MG63 (cell line): ENCODE results near the gene CCDC136. TPM values are rescaled to one million over a fixed set of nuclear protein-coding genes. Genes with fewer than 3 reads are reported as not detected.

ENCODE experiments used
- DNase-seq: peaks from one replicate; pipeline ENCODE4 v3.0.0-alpha.2; 2020
- H3K27me3 ChIP-seq: fragments of 250-450 bp; sonication (Bioruptor Pico); 2 replicates; pipeline ENCODE4 v1.5.1; 2020; ENCODE audit warnings: mild to moderate bottlenecking, moderate library complexity
- H3K36me3 ChIP-seq: fragments of 250-450 bp; sonication (Bioruptor Pico); 2 replicates; pipeline ENCODE4 v1.5.1; 2020; ENCODE audit warnings: mild to moderate bottlenecking, moderate library complexity
- H3K4me3 ChIP-seq: fragments of 250-450 bp; sonication (Bioruptor Pico); 2 replicates; pipeline ENCODE4 v1.5.1; 2020; ENCODE audit warnings: mild to moderate bottlenecking, moderate library complexity
- H3K9me3 ChIP-seq: fragments of 250-450 bp; sonication (Bioruptor Pico); 2 replicates; pipeline ENCODE4 v1.5.1; 2020; ENCODE audit warnings: mild to moderate bottlenecking, moderate library complexity
- total RNA-seq: library from RNA; depleted of rRNA; stranded (reverse); fragments of >200 nt; shearing (Covaris generic); gene quantifications from 2 replicates; pipeline ENCODE4 v1.2.3, GENCODE V29; 2014; ENCODE audit warnings: low replicate concordance

CCDC136 gene
- total RNA-seq, 1 experiment from 2014 or later: 0.53 TPM

DNA sequence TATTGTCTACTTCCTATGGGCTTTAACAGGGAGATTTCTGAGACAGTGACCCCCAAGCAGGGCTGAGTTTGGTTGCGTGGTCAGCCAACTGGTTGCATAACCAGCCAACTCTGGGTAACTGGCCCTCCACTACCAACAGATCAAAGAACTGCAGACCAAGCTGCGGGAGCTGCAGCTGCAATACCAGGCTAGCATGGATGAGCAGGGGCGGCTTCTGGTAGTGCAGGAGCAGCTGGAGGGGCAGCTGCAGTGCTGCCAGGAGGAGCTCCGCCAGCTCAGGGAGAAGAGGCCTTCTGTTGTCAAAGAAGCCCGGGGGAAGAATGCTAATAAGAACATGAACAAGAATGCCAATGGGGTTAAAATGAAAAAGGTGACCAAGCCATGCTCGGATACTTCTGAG, 22.7 kb downstream of the CCDC136 start:
- Histone ChIP-seq H3K27me3 (no peaks in the 10 kb centered on the region), H3K9me3 (no peaks in the 10 kb centered on the region), H3K36me3 (no peaks in the 10 kb centered on the region), H3K4me3 (no peak overlapping the region)
- no peak for DNase-seq

DNA sequence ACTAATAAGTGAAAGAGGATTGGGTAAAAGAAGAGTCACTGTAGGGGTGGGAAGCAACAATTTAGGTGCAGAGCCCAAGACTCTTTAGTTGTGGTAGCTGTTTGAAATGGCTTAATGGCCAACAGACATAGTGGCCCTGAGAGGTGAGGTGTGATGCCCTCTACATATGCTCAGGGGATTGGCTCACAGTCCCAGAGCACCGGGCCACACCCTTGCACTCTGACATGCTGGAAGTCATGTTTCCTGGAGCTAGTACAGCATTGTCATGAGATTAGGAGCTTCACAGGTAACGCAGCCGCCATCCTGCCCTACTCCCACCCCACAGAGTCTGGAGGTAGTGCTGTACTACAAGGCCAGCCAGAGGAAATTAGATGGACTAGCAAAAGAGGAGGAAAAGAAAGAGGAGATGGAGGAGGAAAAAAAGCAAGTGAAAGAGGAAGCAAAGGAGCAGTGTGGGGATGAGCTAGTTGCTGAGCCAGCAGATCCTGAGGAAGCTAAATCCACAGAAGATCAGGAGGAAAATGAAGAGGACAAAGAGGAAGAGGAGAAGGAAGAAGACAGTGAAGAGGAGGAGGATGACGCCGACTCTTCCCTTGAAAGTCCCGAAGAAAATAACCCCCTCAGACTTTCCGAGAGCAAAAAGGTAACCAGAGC, 23.6 kb downstream of the CCDC136 start:
- H3K36me3 ChIP-seq: no peaks in the 10 kb centered on the region
- no peak overlapping the region for H3K4me3 ChIP-seq
- no peak for DNase-seq
- H3K9me3 ChIP-seq: no peaks in the 10 kb centered on the region
- no peaks in the 10 kb centered on the region for H3K27me3 ChIP-seq

DNA sequence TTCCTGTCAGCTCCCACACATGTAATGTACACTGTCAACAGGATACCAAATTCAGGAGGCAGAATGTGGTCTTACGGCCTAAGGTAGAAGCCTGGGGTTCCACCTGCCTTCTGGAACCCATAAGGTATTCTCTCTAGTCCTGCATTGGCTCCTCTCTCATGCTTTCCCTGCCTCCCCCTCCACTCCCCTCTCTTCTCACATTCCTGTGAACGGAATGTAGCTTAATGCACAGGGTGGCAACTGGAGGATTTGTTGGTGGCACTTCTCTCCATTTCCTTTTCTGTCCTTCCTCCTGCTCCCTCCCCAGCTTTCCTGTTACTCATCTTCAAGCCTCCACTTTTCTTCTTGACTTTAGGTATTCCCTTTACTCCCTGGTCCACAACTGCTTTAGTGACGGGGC, 26.9 kb downstream of the CCDC136 start:
- Histone ChIP-seq H3K27me3 (no peaks in the 10 kb centered on the region), H3K9me3 (no peaks in the 10 kb centered on the region), H3K36me3 (no peaks in the 10 kb centered on the region), H3K4me3 (no peak overlapping the region)
- no peak for DNase-seq

DNA sequence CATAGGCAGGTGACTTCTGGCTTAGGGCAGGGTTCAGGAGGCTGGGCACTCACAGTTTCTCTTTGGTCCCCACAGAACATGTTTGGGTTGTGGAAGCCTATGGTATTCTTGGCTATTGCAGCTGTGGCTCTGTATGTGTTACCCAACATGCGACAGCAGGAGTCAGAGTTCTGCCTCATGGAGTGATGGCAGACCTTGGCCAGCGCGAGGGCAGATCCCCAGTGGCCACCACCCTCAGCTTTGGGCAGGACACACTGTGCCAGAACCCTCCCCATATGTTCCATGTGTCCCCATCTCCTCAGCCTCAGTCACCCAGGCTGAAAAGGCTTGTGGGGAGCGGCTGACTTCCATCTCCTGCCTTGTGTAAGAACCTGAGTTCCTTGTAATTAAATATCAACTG, 30.0 kb downstream of the CCDC136 start:
- no peaks in the 10 kb centered on the region for H3K27me3 ChIP-seq
- H3K4me3 ChIP-seq: no peak overlapping the region
- no peaks in the 10 kb centered on the region for H3K36me3 ChIP-seq
- H3K9me3 ChIP-seq: no peaks in the 10 kb centered on the region
- DNase-seq: no peak

DNA sequence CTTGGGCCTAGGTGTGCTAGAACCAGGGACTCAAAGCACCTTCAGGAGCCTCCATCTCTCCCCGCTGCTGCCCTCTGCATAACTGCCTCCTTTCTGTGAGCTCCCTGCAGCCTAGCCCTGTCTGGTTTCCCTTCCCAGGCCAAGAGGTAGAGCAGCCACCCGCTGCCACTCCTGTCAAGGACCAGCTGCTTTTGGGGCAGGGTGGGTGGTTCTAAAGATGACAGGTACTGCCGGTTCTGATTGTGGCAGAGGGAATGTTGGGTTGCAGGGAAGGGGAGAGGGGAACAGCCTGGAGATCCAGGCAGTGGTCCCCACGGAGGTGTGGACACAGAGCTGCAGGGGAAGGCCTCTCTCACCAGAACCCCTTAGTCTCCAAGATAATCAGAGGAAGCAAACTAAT, 34.7 kb downstream of the CCDC136 start:
- no peaks in the 10 kb centered on the region for H3K27me3 ChIP-seq
- peaks cover 3% of the 10 kb centered on the region; the same call in 1 of the 2 replicates for H3K36me3 ChIP-seq
- no peak for DNase-seq

DNA sequence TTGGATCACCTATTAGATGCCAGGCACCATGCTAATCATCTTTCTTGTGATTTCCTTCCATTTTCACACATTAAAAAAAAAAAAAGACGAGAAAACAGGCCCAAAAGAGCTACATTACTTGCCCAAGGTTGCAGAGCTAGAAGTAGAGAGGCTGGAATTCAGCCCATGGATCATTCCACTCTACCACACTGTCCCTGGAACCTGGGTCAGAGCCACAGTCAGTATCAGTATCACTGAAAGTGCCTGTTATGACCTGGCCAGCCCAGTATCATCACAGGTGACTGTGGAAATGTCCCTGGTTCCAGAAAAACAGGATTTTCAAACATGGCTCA, 35.1 kb downstream of the CCDC136 start:
- DNase-seq: no peak
- Histone ChIP-seq H3K9me3 (no peaks in the 10 kb centered on the region), H3K27me3 (no peaks in the 10 kb centered on the region), H3K36me3 (peaks cover 3% of the 10 kb centered on the region; the same call in 1 of the 2 replicates), H3K4me3 (no peak overlapping the region)

More for the DNA sequence above, 34.7 kb downstream of the CCDC136 start:
- H3K4me3 ChIP-seq: no peak overlapping the region
- no peaks in the 10 kb centered on the region for H3K9me3 ChIP-seq

DNA sequence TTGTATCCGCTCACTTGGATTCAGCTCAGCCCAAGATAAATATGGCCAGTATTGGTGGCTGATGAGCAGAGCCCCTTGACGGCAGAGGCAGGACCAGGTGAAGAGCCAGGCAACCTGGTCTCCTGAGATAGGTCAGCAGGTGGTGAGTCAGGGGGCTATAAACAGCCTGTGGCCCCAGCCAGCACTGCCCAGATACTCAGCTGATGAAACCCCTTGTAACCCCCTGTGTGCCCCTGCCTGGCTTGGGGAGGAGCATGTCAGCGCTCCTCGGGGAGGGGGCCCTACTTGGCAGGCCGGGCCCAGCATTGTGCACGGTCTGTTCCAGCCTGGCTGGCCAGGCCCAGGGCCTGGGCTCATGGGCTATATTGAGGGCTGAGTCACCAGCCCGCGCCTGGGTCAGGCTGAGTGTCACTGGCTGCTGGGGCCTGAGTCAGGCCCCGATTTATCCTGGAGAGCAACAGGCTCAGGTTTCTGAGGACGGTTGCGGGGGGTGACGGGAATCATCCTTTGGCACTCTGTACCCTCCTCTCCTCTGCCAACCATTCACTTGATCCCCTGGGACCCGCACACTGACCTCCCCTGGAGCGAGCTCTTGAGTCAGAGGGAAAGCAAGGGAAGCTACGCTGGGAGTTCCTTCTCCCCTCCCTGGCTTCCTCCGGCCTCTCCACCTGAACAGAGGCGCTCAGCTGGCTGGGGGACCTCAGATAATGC, 35.6 kb downstream of the CCDC136 start:
- no peak overlapping the region for H3K4me3 ChIP-seq

DNA sequence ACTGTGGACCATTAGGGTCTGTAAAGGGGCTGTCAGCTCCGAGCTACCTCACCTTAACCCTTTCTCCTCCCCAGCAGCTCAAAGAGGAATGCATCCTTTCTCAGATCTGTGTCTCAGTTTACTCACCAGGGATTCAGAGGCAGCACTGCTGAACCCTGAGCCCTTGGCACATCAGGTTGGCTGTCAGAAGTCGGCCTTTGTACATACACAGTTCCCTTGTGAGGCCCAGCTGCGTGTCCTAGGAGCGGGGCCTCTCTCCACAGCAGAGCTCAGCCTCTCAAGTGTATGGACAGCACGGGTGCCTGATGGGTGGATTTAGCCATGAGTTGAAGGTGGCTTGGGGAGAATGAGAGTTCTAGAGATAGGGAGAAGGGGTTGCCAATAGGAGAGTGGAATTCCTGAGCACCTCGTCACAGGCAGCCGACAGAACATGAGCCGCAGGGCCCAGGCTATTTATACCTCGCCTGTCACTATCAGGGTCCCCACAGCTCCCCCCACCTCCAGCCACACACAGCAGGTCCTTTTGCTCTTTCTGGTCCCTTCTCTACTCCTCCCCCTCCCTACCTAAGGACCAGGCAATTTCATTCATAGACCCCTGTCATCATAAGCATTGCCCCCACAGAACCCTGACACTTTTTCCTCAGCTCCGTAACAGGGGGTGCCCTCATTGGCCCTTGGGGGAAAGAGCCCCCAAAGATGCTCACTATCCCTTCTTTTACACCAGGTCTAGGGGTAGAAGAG, 36.4 kb downstream of the CCDC136 start:
- Histone ChIP-seq H3K4me3 (no peak overlapping the region), H3K27me3 (no peaks in the 10 kb centered on the region), H3K9me3 (no peaks in the 10 kb centered on the region), H3K36me3 (peaks cover 3% of the 10 kb centered on the region; the same call in 1 of the 2 replicates)
- peak; percentile 49 for DNase-seq

More for the DNA sequence above, 35.6 kb downstream of the CCDC136 start:
- Histone ChIP-seq H3K9me3 (no peaks in the 10 kb centered on the region), H3K36me3 (peaks cover 3% of the 10 kb centered on the region; the same call in 1 of the 2 replicates), H3K27me3 (no peaks in the 10 kb centered on the region)
- DNase-seq: peak; percentile 92

DNA sequence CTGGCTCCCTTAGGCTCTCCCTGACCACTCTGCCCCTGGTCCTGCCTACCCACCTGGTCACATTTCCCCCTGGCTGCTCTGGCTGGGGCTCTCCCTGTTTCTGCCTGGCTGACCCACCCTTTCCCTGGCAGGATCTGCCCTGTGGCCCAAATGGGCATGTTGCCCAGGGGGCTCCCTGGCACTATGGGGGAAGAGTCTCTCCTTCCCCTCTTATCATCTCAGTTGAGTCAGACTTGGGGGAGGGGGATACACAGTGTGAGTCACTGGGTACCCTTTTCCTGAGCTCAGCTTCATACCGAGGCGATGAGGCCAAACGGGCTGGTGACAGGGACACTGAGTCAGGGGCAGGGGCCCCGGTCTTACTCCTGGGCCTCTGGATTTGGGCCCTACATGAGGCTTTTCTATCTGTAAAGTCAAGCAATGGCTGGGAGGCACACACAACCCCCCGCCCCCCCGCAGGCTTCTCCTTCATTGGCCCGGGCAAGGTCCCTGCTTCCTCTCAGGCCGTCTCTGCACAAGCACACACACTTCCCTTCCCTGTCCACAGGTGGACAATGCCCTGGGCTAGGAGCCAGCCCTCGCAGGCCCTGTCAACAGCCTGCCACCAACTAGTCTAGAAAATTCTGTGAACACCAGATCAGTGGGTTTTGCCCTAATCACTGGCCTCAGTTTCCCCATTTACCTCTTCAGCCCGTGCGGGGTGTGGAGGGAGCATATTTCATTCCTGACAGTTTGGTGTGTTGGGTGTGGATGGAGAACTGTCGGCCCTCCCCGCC, 37.8 kb downstream of the CCDC136 start:
- Histone ChIP-seq H3K36me3 (peaks cover 3% of the 10 kb centered on the region), H3K4me3 (peak overlapping the region; percentile 75), H3K9me3 (no peaks in the 10 kb centered on the region), H3K27me3 (no peaks in the 10 kb centered on the region)
- DNase-seq: peak; percentile 61

DNA sequence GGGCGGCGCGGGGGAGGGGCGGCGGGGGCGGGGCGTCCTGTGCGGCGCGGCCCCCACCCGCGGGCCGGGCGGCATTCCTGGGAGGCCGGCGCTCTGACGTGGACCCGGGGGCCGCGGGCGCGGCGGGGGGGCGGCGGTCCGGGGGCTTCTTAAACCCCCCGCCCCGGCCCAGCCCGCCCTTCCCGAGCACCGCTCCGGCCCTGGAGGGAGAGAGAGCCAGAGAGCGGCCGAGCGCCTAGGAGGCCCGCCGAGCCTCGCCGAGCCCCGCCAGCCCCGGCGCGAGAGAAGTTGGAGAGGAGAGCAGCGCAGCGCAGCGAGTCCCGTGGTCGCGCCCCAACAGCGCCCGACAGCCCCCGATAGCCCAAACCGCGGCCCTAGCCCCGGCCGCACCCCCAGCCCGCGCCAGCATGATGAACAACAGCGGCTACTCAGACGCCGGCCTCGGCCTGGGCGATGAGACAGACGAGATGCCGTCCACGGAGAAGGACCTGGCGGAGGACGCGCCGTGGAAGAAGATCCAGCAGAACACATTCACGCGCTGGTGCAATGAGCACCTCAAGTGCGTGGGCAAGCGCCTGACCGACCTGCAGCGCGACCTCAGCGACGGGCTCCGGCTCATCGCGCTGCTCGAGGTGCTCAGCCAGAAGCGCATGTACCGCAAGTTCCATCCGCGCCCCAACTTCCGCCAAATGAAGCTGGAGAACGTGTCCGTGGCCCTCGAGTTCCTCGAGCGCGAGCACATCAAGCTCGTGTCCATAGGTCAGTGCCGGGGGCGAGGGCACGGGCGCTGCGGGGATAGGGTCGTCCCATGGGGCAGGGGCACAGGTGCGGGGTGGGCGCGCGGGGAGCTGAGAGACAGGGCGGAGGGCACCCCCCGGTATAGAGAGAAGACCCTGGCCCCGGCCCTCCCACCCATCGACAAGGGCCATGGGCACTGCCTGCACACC, 38.7 kb downstream of the CCDC136 start, which contains the start of gene FLNC:
Gene FLNC (plus strand): TSS at position 176 of the 947 bp plus-strand sequence. CDS start 232 bp downstream, at position 408.
- H3K36me3 ChIP-seq: peaks cover 7% of the 10 kb centered on the region
- DNase-seq: peak; percentile 59
- no peaks in the 10 kb centered on the region for H3K9me3 ChIP-seq
- H3K4me3 ChIP-seq: peak within 1 kb of the TSS; percentile 75
- no peaks in the 10 kb centered on the region for H3K27me3 ChIP-seq

DNA sequence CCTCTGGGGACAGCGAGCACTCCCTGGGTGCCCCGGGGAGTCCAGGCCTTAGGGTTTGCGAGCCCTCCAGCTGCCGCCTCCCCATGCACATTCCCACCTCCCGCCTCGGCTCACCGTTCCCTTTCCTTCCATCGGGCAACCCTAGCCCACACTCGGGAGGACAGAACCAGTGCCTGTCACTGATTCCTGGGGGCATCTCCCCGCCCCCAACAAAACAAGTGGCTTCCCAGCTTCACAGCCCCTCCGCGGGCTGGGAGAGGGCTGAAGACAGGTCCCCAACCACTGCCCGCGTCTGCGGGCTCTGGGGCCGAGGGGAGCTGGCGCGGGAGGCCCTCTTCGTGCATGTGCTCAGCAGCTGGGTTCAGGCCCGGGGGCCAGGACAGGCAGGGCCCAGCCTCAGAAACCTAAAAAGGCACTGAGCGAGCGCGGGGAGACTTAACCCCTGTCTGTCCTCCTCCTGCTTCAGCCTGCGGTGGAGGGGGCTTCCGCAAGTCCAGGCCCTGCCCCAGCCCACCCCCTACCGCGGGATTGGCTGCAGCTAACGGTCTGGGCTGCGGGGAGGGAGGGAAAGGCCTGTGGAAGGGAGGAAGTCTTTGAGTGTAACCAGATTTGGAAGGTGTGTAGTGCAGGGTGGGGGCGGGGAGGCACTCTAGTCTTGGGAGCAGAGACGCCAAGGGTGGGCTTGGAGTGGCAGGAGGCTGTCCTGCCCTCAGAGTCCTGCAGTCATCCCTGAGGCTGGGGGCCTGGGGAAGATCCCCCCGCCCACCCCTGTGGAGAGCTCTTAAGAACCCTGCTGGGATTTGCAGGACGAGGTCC, 39.6 kb downstream of the CCDC136 start:
- H3K9me3 ChIP-seq: no peaks in the 10 kb centered on the region
- peak; percentile 67 for DNase-seq
- peak overlapping the region; percentile 75 for H3K4me3 ChIP-seq
- H3K27me3 ChIP-seq: no peaks in the 10 kb centered on the region
- H3K36me3 ChIP-seq: peaks cover 16% of the 10 kb centered on the region

DNA sequence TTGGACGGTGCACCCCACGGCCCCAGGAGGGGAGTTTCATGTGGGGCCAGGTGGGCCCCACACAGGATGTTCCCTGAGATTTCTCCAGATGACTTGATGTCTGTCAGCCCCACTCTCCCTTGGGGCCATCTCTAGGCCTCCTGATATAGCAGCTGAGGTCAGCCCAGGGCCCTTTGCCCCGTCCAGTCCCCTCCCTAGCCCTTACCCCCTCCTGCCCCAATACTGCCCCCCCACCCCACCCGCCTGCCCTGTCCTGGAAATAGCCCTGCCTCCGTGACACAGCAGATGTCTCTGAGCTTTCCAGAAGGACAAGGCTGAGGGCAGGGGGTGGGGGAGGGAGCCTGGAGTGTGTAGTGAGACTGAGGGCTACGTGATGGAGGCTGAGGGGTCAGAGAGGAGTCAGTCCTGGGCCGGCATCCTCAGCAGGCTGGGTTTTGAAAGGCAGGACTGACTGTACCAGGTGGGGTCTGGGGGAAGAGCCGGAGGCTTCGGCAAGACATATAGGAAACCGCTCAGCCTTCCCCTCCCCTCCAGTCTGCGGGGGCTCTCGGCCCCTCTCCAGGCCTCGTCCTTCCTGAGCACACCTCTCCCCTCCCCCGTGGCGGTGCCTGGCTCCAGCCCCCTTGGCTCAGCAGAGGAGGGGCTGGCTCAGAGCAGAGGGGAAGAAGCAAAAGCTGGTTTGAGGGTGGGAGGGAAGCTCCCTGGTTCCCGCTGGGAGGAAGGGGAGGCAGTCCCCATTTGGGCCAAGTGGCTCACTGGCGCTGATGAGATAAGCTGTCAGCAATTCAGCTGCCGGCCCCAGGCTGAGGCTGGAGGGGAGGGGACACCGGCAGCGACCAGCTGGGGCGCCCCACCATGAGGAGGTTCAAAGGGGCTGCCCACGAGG, 40.5 kb downstream of the CCDC136 start:
- DNase-seq: peak; percentile 67
- H3K36me3 ChIP-seq: peaks cover 21% of the 10 kb centered on the region
- peak overlapping the region; percentile 75 for H3K4me3 ChIP-seq
- H3K27me3 ChIP-seq: no peaks in the 10 kb centered on the region
- H3K9me3 ChIP-seq: no peaks in the 10 kb centered on the region

DNA sequence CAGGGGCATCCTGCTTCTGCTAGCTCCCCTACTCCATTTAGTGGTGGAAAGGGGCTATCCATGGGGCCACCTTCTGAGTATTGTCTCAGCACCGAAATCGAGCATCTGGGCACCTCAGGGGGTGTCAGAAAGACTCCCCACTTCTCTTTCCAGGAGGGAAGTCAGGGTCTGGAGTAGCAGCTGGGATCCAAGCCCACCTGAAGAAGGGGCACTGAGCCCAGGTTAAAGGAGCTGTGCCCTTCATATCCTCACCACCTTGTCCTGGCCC, 41.0 kb downstream of the CCDC136 start:
- DNase-seq: no peak
- Histone ChIP-seq H3K9me3 (no peaks in the 10 kb centered on the region), H3K27me3 (no peaks in the 10 kb centered on the region), H3K36me3 (peaks cover 26% of the 10 kb centered on the region), H3K4me3 (peak overlapping the region; percentile 75)

DNA sequence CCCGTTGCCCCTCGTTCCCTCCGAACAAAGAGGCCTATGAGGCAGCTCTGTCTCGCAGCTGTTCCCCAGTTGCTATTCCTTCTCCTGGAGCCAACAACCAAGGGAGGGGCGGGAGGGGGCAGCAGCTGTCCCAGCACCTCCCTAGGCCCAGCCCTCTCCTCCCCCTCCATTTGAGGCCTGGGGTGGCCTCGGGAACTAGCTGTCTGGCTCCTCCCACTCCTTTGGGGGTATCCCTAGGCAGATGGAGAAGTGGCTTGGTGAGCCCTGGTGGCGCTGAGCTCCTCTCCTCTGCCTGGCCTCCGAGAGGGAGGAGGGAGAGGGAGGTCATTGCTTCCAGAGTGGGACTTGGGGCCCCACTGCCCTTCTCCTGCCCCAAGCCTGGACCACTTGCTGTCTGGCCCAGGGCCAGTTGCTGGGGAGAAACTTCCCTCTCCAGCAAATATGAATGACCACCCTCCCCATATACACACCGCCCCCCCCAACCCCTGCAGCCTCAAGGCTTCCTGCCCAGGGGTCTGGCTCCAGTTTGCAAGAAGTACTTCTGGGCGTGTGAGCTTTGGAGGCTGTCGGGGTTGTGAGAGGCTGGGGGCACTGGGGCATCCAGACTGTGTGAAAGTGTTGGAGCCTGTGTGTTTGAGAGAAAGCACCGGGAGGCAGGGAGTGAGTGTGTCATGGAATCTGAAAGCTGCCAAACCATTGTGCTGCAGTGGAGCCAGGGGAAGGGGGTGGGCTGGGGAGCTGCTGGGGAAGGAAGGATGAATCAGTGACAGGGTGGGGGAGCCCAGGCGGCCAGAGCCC, 41.6 kb downstream of the CCDC136 start:
- peak; percentile 87 for DNase-seq
- Histone ChIP-seq H3K9me3 (no peaks in the 10 kb centered on the region), H3K27me3 (no peaks in the 10 kb centered on the region), H3K4me3 (peak overlapping the region; percentile 75), H3K36me3 (peaks cover 26% of the 10 kb centered on the region)
